Fibroblast of peridontal ligament (primary cell): Measurements from ENCODE around the gene DYNLT1.
"Not testable (repeated sequence)": the region's sequence is repeated elsewhere in the genome, so short reads cannot be mapped to it uniquely, and the experiment has no call there.

Experiments
- DNase-seq: peaks from one replicate; pipeline ENCODE4 v3.0.0-alpha.2; 2010; ENCODE audit errors: extremely low read depth

The DYNLT1 gene

GRCh38 chr6:158663625-158664165 is 19.2 kb upstream of the DYNLT1 start:
- no peak for DNase-seq

- DNase-seq, result peak; percentile 63
These were observed 18.5 kb upstream of the DYNLT1 start for GRCh38 chr6:158662954-158663624.

GRCh38 chr6:158662607-158662953 is 18.0 kb upstream of the DYNLT1 start:
- DNase-seq, result no peak

- no peak for DNase-seq
These were observed 16.7 kb upstream of the DYNLT1 start for GRCh38 chr6:158661156-158661685.

GRCh38 chr6:158660333-158660754 is 15.8 kb upstream of the DYNLT1 start:
- no peak for DNase-seq

GRCh38 chr6:158656986-158657385 is 12.4 kb upstream of the DYNLT1 start:
- DNase-seq, result peak; percentile 65

GRCh38 chr6:158655569-158656450 is 11.3 kb upstream of the DYNLT1 start:
- no peak for DNase-seq

GRCh38 chr6:158654960-158655489 is 10.5 kb upstream of the DYNLT1 start:
- peak; percentile 23 for DNase-seq

- DNase-seq, result peak; percentile 71
These were observed 10.0 kb upstream of the DYNLT1 start for GRCh38 chr6:158654498-158654897.

- DNase-seq, result peak; percentile 22
These were observed 9.2 kb upstream of the DYNLT1 start for GRCh38 chr6:158653577-158654354.

GRCh38 chr6:158651981-158652737 is 7.6 kb upstream of the DYNLT1 start:
- DNase-seq, result not testable (repeated sequence)

GRCh38 chr6:158649289-158650143 is 5.0 kb upstream of the DYNLT1 start, which contains the start of gene SYTL3:
Gene SYTL3 (plus strand): TSS chr6:158650054. CDS start chr6:158663269, 13,215 bp downstream.
- peak; percentile 83 for DNase-seq

GRCh38 chr6:158648682-158649131 is 4.2 kb upstream of the DYNLT1 start:
- DNase-seq, result peak; percentile 95

- DNase-seq, result peak; percentile 43
These were observed 3.0 kb upstream of the DYNLT1 start for GRCh38 chr6:158647501-158647900.

- no peak for DNase-seq
These were observed 1.7 kb upstream of the DYNLT1 start for GRCh38 chr6:158646023-158646910.

- DNase-seq, result no peak
These were observed 800 bp upstream of the DYNLT1 start for GRCh38 chr6:158645064-158646022.

GRCh38 chr6:158643836-158644230 is 710 bp downstream of the DYNLT1 start:
- peak; percentile 30 for DNase-seq
